IMR-90 (cell line): ENCODE data around the gene OOSP1. TPM values are rescaled to one million over a fixed set of nuclear protein-coding genes. Genes with fewer than 3 reads are reported as not detected.

ENCODE experiments used
- ATAC-seq: fragments of 200-7000 bp; cut with Tn5 transposase; 2 replicates; pipeline ENCODE4 v1.9.1; 2020; ENCODE audit warnings: low read depth, mild to moderate bottlenecking, moderate library complexity
- BruUV-seq: library from RNA; stranded (reverse); fragments of 400-500 nt; replicated peaks from 2 replicates; lab custom pipeline; 2021; lab: Mats Ljungman, UMichigan
- CTCF ChIA-PET: fragments of 300-600 bp; formaldehyde crosslinking; extraction: SDS; loops from one replicate; lab custom pipeline; 2021; ENCODE audit warnings: antibody characterized with exemption; lab: Yijun Ruan, JAX
- POLR2A ChIA-PET: fragments of 300-600 bp; sonication (Branson Sonifier 250); formaldehyde crosslinking; loops from one replicate; lab custom pipeline; 2022; ENCODE audit warnings: antibody characterized with exemption; ENCODE audit not compliant: unreplicated experiment; lab: Charles Lee
- DNase-seq: peaks from one replicate; pipeline ENCODE4 v3.0.0; 2013
- H2AFZ ChIP-seq: replicated peaks from 2 replicates; pipeline ENCODE3; 2013; ENCODE audit warnings: low read length, mild to moderate bottlenecking; ENCODE audit not compliant: poor library complexity
- H2AK5ac ChIP-seq: 2 replicates; pipeline ENCODE4 v1.6.1; 2013; ENCODE audit warnings: low read depth, low read length, inconsistent platforms
- H2AK9ac ChIP-seq: replicated peaks from 2 replicates; pipeline ENCODE3; 2013; ENCODE audit warnings: mild to moderate bottlenecking, low read depth, low read length, moderate library complexity; ENCODE audit not compliant: poor library complexity
- H2BK120ac ChIP-seq: 2 replicates; pipeline ENCODE4 v1.6.1; 2013; ENCODE audit warnings: low read depth, low read length, inconsistent platforms
- H2BK15ac ChIP-seq: 3 replicates; pipeline ENCODE4 v1.6.1; 2013; ENCODE audit warnings: low read depth, low read length, inconsistent platforms
- H2BK20ac ChIP-seq: 2 replicates; pipeline ENCODE4 v1.6.1; 2013; ENCODE audit warnings: low read depth, mild to moderate bottlenecking, inconsistent platforms, low read length, moderate library complexity
- H2BK5ac ChIP-seq: 2 replicates; pipeline ENCODE4 v1.6.1; 2013; ENCODE audit warnings: mild to moderate bottlenecking, low read depth, low read length, inconsistent platforms; ENCODE audit not compliant: poor library complexity, severe bottlenecking
- H3K14ac ChIP-seq: replicated peaks from 2 replicates; pipeline ENCODE4 v1.6.1; 2013; ENCODE audit warnings: low read depth, low read length, inconsistent platforms
- H3K18ac ChIP-seq: 2 replicates; pipeline ENCODE4 v1.6.1; 2013; ENCODE audit warnings: low read depth, low read length, control low read depth
- H3K23ac ChIP-seq: 2 replicates; pipeline ENCODE4 v1.6.1; 2013; ENCODE audit warnings: low read depth, low read length, inconsistent platforms
- H3K27ac ChIP-seq: 2 replicates; pipeline ENCODE4 v1.5.1; 2013; ENCODE audit warnings: mild to moderate bottlenecking, control low read depth, low read length; ENCODE audit not compliant: insufficient read depth
- H3K27me3 ChIP-seq: 2 replicates; pipeline ENCODE4 v1.6.1; 2013; ENCODE audit warnings: low read length; ENCODE audit not compliant: control insufficient read depth, insufficient read depth
- H3K36me3 ChIP-seq: 2 replicates; pipeline ENCODE4 v1.6.1; 2013; ENCODE audit warnings: low read length, mixed read lengths; ENCODE audit not compliant: control insufficient read depth, insufficient read depth
- H3K4ac ChIP-seq: 2 replicates; pipeline ENCODE4 v1.6.1; 2013; ENCODE audit warnings: low read depth, low read length, inconsistent platforms
- H3K4me1 ChIP-seq: 2 replicates; pipeline ENCODE4 v1.6.1; 2013; ENCODE audit warnings: low read length, mixed read lengths; ENCODE audit not compliant: control insufficient read depth, insufficient read depth
- H3K4me2 ChIP-seq: 2 replicates; pipeline ENCODE4 v1.6.1; 2013; ENCODE audit warnings: low read depth, mild to moderate bottlenecking, control low read depth, low read length, moderate library complexity
- H3K4me3 ChIP-seq: 2 replicates; pipeline ENCODE4 v1.5.1; 2013; ENCODE audit warnings: low read depth, mild to moderate bottlenecking, control low read depth, low read length, moderate library complexity; ENCODE audit not compliant: insufficient read depth
- H3K56ac ChIP-seq: 2 replicates; pipeline ENCODE4 v1.6.1; 2013; ENCODE audit warnings: low read length, inconsistent platforms; ENCODE audit not compliant: insufficient read depth; ENCODE audit errors: extremely low read depth
- H3K79me1 ChIP-seq, 2 experiments: 2 replicates each; pipeline ENCODE4 v1.6.1; 2013; ENCODE audit warnings: low read length in 2 of 2, inconsistent platforms in 1 of 2, low read depth in 1 of 2
- H3K9ac ChIP-seq: 2 replicates; pipeline ENCODE4 v1.6.1; 2013; ENCODE audit warnings: low read depth, low read length, control low read depth
- H3K9me1 ChIP-seq: 2 replicates; pipeline ENCODE4 v1.6.1; 2013; ENCODE audit warnings: low read length, inconsistent platforms; ENCODE audit not compliant: insufficient read depth
- H3K9me3 ChIP-seq: 2 replicates; pipeline ENCODE4 v1.6.1; 2013; ENCODE audit warnings: low read length; ENCODE audit not compliant: control insufficient read depth, insufficient read depth
- H4K20me1 ChIP-seq: 2 replicates; pipeline ENCODE4 v1.6.1; 2013; ENCODE audit warnings: low read length, inconsistent platforms; ENCODE audit not compliant: insufficient read depth
- H4K5ac ChIP-seq: 2 replicates; pipeline ENCODE4 v1.6.1; 2013; ENCODE audit warnings: mild to moderate bottlenecking, low read depth, low read length, control low read depth
- H4K8ac ChIP-seq, 2 experiments: 2 replicates each; pipeline ENCODE4 v1.6.1; 2013; ENCODE audit warnings: low read depth in 2 of 2, low read length in 2 of 2, control low read depth in 1 of 2, inconsistent platforms in 1 of 2
- H4K91ac ChIP-seq: 2 replicates; pipeline ENCODE4 v1.6.1; 2013; ENCODE audit warnings: low read depth, low read length, inconsistent platforms; ENCODE audit not compliant: insufficient read depth
- CHD1 ChIP-seq: IDR thresholded peaks from 2 replicates; pipeline ENCODE4 v1.6.1; 2012; ENCODE audit warnings: low read depth, low read length, improper control_type of control experiment
- FOS ChIP-seq: fragments of 150-350 bp; IDR thresholded peaks from 2 replicates; pipeline ENCODE4 v1.6.1; 2016; ENCODE audit warnings: low read depth, low read length
- WGBS, 2 experiments: methylation state at CpG; one replicate each; pipeline versions ENCODE4 v1.1.5 to v1.1.7; 2013; ENCODE audit warnings: missing lambda C conversion rate in 2 of 2; ENCODE audit not compliant: insufficient read length in 1 of 2; ENCODE audit errors: extremely low coverage in 2 of 2; 5-methylcytosine and 5-hydroxymethylcytosine counted together
- dilution Hi-C: fragments of 300-500 bp; cut with HindIII; formaldehyde crosslinking; loops from one replicate; pipeline ENCODE4 v1.14.3; 2018; ENCODE audit warnings: low sequenced_read_pairs; ENCODE audit not compliant: unreplicated experiment
- in situ Hi-C: fragments of 300-500 bp; cut with MboI; formaldehyde crosslinking; loops from 3 replicates; pipeline ENCODE4 v1.14.3; 2019; ENCODE audit warnings: low sequenced_read_pairs, inconsistent platforms, mixed read lengths
- intact Hi-C: fragments of 100-400 bp; cut with micrococcal nuclease; formaldehyde crosslinking; loops from 2 replicates; pipeline ENCODE4 v1.10.0; 2022
- polyA plus RNA-seq, 3 experiments: library from polyadenylated mRNA; depleted of rRNA; stranded (reverse); fragments of >200 nt; gene quantifications; 2 replicates each; pipeline ENCODE4 v1.2.3, GENCODE V29; 2012; ENCODE audit warnings: low replicate concordance in 1 of 3
- total RNA-seq: library from RNA; depleted of rRNA; stranded (reverse); fragments of >200 nt; gene quantifications from 2 replicates; pipeline ENCODE4 v1.2.3, GENCODE V29; 2012

OOSP1 gene
- total and polyA plus RNA-seq, 2 of the 4 experiments (the other 2 are of a cell fraction) = not detected

- no peaks in the 10 kb centered on the region for H3K79me1 ChIP-seq
- H4K8ac ChIP-seq = no peak overlapping the region
- no peak overlapping the region for H2AK5ac ChIP-seq
- no peak overlapping the region for H2BK15ac ChIP-seq
- H3K4me2 ChIP-seq = no peak overlapping the region
- H3K36me3 ChIP-seq = no peaks in the 10 kb centered on the region
- H3K18ac ChIP-seq = no peak overlapping the region
- ChIA-PET POLR2A (no interaction called here), CTCF (interaction anchor here (0.6 kb wide), 2 partner anchors 20 to 530 kb away, joined by 3 to 4 read pairs; no protein-coding TSS in a partner anchor)
- WGBS, 2 experiments = no CpG with 5 or more reads among the region's 4 CpGs
- no peak overlapping the region for H2BK120ac ChIP-seq
- no peaks in the 10 kb centered on the region for H3K9me1 ChIP-seq
- no peak overlapping the region for H3K9ac ChIP-seq
- BruUV-seq = no TSS peak
- no peak overlapping the region for H3K23ac ChIP-seq
- no peak overlapping the region for H2BK20ac ChIP-seq
- ATAC-seq (no peak), DNase-seq (no peak)
- in situ Hi-C loops (no loop called here), dilution Hi-C loops (no loop called here), intact Hi-C loops (no loop called here)
- H3K56ac ChIP-seq = no peak overlapping the region
- no peak overlapping the region for H3K4me3 ChIP-seq
- H4K20me1 ChIP-seq = no peaks in the 10 kb centered on the region
- H4K5ac ChIP-seq = no peak overlapping the region
- H2AK9ac ChIP-seq = no peak overlapping the region
- H3K4ac ChIP-seq = no peak overlapping the region
- H3K27me3 ChIP-seq = no peaks in the 10 kb centered on the region
- TF ChIP-seq CHD1 (no peak), FOS (no peak)
- no peak overlapping the region for H4K91ac ChIP-seq
- H3K14ac ChIP-seq = no peak overlapping the region
- H3K4me1 ChIP-seq = no peaks in the 10 kb centered on the region
- no peaks in the 10 kb centered on the region; the same call in 1 of the 2 replicates for H3K9me3 ChIP-seq
- no peak overlapping the region for H2AFZ ChIP-seq
- no peak overlapping the region for H3K27ac ChIP-seq
- H2BK5ac ChIP-seq = no peak overlapping the region
Measured at GRCh38 chr11:59999691-60000090, 61.5 kb downstream of the OOSP1 start.
